ENCODE results near the gene TNRC6C. TPM values are rescaled to one million over a fixed set of nuclear protein-coding genes. Genes with fewer than 3 reads are reported as not detected.
A peak's percentile ranks its signal among the peaks of the same experiment; 100 is the strongest.

Gene TNRC6C
- total and polyA plus RNA-seq, 2 donors: 11.8 to 12.0 TPM

DNA sequence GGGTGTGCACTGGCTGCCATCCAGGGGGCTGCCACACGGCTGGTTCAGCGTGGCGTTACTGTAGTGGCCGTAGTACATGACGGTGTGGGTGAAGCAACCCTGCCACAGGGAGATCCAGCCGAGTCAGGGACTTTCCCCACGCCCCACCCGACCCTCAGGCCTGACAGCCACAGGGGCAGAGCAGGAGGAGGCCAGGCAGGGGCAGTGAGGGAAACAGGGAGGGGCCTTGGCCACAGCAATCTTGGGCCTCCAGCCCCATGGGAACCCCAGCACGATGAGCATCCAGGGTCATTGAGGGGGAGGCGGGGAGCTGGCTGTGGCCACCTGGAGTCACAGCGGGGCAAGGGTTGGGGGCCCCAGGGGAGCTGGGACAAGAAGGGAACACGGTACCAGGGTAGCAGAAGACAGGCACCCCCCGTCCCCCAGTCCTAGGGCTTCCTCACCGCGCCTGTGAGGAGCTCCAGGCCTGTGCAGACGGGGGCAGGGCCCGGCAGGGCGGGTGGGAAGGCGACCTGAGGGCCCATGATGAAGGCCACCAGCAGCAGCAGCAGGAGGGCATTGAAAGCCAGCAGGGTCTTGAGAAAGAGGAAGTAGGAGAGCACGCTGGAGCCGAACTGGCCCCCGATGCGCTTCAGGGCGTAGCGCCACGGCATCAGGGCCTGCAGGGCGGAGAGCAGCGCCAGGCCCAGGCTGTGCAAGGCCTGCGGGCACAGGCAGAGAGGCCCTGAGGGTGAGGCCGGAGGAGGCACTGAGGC, 165.8 kb downstream of the TNRC6C start:
- Histone ChIP-seq H3K4me1 (ENCODE audit: control insufficient read depth in 2 of 2, insufficient read depth in 2 of 2, low read length in 2 of 2) (peaks cover 57 to 83% of the 10 kb centered on the region in 2 donors), H3K27me3 (ENCODE audit: control insufficient read depth in 2 of 2, insufficient read depth in 1 of 2, low read length in 1 of 2) (peaks cover 0 to 3% of the 10 kb centered on the region in 2 donors), H3K4me3 (ENCODE audit: low read length in 2 of 2) (no peak overlapping the region), H3K36me3 (ENCODE audit: control insufficient read depth in 2 of 2, insufficient read depth in 2 of 2, low read length in 1 of 2) (peaks cover 57 to 70% of the 10 kb centered on the region in 2 donors), H3K27ac (ENCODE audit: low read depth in 1 of 2, low read length in 1 of 2) (peak overlapping the region in 1 of 2 donors; percentile 68), H3K9me3 (ENCODE audit: control insufficient read depth in 2 of 2, insufficient read depth in 1 of 2, low read length in 1 of 2) (peaks cover 1 to 5% of the 10 kb centered on the region in 2 donors)
- WGBS: 72% methylated on average over 30 of the region's 30 CpGs
- DNase-seq (ENCODE audit: low read depth in 6 of 9, low spot score in 9 of 9): no peak

DNA sequence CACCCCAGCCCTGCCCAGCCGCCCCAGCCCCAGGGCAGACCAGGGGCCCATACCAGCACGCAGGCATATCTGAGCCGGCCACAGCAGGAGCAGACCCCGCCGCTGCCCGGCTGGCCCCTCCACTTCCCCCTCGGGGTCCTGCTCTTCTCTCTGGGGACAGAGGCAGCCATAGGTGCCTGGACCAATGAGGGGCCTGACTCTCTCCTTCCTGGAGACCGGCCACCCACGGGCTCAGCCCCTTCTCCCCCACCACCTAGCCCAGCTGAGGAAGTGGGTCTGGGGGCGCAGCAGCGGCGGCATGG, 166.3 kb downstream of the TNRC6C start:
- no peak for DNase-seq (ENCODE audit: low read depth in 6 of 9, low spot score in 9 of 9)
- peaks cover 0 to 3% of the 10 kb centered on the region in 2 donors for H3K27me3 ChIP-seq (ENCODE audit: control insufficient read depth in 2 of 2, insufficient read depth in 1 of 2, low read length in 1 of 2)
- WGBS: 68% methylated on average over 12 of the region's 12 CpGs
- peak overlapping the region in 1 of 2 donors; percentile 13 for H3K4me3 ChIP-seq (ENCODE audit: low read length in 2 of 2)
- H3K27ac ChIP-seq (ENCODE audit: low read depth in 1 of 2, low read length in 1 of 2): peak overlapping the region; percentile 22 to 68
- peaks cover 1 to 5% of the 10 kb centered on the region in 2 donors for H3K9me3 ChIP-seq (ENCODE audit: control insufficient read depth in 2 of 2, insufficient read depth in 1 of 2, low read length in 1 of 2)
- peaks cover 54 to 66% of the 10 kb centered on the region in 2 donors for H3K36me3 ChIP-seq (ENCODE audit: control insufficient read depth in 2 of 2, insufficient read depth in 2 of 2, low read length in 1 of 2)
- H3K4me1 ChIP-seq (ENCODE audit: control insufficient read depth in 2 of 2, insufficient read depth in 2 of 2, low read length in 2 of 2): peaks cover 63 to 88% of the 10 kb centered on the region in 2 donors

DNA sequence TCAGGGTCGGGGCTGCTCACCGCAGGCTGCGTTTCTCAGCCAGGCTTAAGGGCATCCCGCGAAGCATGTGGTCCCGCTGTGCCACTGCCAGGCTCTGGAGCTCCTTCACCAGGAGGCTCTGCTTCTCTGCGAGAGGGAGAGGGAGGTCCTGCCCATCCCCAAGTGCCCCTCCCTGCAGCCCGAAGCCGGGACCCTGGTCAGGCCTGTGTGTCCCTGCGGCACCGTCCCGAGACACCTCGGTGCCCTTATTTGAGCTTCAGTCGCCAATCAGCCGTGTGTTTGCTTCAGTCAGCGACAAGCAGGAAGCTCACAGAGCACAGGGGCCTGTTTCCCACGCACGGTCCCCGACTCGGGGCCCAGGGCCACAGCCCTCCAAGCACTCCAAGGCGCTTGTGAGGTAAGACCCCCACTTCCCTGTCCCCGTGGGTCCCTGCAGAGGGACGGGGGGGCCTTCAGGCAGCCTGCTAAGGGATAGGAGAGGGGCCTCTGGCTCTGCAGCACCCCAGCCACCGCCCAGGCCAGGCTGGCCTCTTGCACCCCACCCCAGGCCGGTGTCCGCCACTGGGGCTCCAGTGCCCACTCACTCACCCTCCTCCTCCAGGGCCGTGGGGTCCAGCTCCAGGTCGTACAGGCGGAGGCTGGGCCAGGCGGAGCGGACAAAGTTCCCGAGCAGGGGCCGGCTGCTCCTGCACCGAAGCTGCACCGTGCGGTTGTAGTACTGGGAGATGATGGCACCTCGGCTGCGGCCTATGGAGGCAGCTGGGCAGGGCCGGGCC, 166.8 kb downstream of the TNRC6C start:
- peak overlapping the region; percentile 22 to 68 for H3K27ac ChIP-seq (ENCODE audit: low read depth in 1 of 2, low read length in 1 of 2)

DNA sequence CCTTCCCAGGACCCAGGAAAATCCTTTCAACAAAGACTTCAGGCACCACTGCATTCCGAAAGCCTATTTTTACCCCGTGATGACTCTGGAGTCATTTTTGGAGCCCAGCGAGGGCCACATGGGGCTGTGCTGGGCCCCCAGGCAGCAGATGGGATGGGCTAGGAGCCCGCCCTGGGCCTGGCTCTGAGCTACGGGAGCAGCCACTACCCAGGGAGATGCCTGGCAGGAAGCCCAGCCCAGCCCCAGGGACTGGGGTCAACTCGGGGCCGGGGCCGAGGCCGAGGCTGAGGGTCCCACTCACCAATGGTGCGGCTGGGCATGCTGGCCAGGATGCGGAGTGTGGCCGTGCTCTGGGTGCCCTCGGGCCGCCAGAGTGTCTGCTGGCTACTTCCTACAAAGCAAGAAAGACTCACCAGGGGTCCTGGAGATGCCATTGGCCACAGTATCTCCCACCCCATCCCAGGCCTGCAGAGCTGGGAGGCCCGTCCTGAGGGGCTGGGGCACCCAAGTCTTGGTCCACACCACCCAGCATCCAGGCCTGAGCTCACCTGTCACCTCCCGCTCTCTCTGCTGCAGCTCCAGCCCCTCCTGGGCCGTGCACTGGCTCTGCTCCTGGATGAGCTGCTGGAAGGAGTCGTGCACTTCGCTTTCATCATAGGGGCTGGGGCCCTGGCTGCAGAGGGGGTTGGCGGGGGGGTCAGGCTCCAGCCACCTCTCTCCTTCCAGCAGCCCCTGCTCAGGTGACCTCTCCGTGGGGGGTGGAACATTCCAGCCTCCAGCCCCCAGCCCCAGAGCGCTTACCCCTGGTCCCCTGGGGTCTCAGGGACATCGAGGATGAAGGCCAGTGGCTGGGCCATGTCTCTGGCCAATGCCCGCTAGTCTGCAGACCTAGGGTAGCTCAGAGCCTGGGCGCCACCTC, 167.7 kb downstream of the TNRC6C start:
- H3K4me1 ChIP-seq (ENCODE audit: control insufficient read depth in 2 of 2, insufficient read depth in 2 of 2, low read length in 2 of 2): peaks cover 62 to 92% of the 10 kb centered on the region in 2 donors
- H3K27ac ChIP-seq (ENCODE audit: low read depth in 1 of 2, low read length in 1 of 2): peak overlapping the region; percentile 26 to 43
- H3K9me3 ChIP-seq (ENCODE audit: control insufficient read depth in 2 of 2, insufficient read depth in 1 of 2, low read length in 1 of 2): peaks cover 1 to 12% of the 10 kb centered on the region in 2 donors
- H3K27me3 ChIP-seq (ENCODE audit: control insufficient read depth in 2 of 2, insufficient read depth in 1 of 2, low read length in 1 of 2): peaks cover 0 to 3% of the 10 kb centered on the region in 2 donors
- peaks cover 45 to 53% of the 10 kb centered on the region in 2 donors for H3K36me3 ChIP-seq (ENCODE audit: control insufficient read depth in 2 of 2, insufficient read depth in 2 of 2, low read length in 1 of 2)
- DNase-seq (ENCODE audit: low read depth in 6 of 9, low spot score in 9 of 9): no peak
- WGBS: 91% methylated on average over 25 of the region's 25 CpGs
- peak overlapping the region in 1 of 2 donors; percentile 97 for H3K4me3 ChIP-seq (ENCODE audit: low read length in 2 of 2)

More for the DNA sequence above, 166.8 kb downstream of the TNRC6C start:
- 65% methylated on average over 39 of the region's 39 CpGs for WGBS
- H3K9me3 ChIP-seq (ENCODE audit: control insufficient read depth in 2 of 2, insufficient read depth in 1 of 2, low read length in 1 of 2): peaks cover 1 to 7% of the 10 kb centered on the region in 2 donors
- H3K4me1 ChIP-seq (ENCODE audit: control insufficient read depth in 2 of 2, insufficient read depth in 2 of 2, low read length in 2 of 2): peaks cover 68 to 92% of the 10 kb centered on the region in 2 donors
- DNase-seq (ENCODE audit: low read depth in 6 of 9, low spot score in 9 of 9): peak in 2 of 9 donors; percentile 46 to 54
- H3K27me3 ChIP-seq (ENCODE audit: control insufficient read depth in 2 of 2, insufficient read depth in 1 of 2, low read length in 1 of 2): peaks cover 0 to 3% of the 10 kb centered on the region in 2 donors
- peak overlapping the region; percentile 2 to 13 for H3K4me3 ChIP-seq (ENCODE audit: low read length in 2 of 2)
- peaks cover 51 to 60% of the 10 kb centered on the region in 2 donors for H3K36me3 ChIP-seq (ENCODE audit: control insufficient read depth in 2 of 2, insufficient read depth in 2 of 2, low read length in 1 of 2)

DNA sequence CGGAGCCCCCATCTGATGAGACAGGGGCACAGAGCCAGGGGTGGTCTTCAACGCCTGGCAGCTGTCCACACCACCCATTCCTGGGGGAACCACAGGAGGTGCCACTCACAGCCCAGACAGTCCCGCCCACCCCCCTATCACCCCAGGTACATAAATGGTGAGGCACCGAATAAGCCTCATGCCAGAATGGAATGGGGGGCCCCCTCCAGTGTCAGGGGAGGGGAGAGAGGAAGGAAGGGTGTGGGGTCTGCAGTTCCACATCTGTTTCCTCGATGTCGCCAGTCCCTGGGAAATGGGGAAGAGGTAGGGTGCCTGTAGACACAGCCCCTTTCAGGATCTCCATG, 168.4 kb downstream of the TNRC6C start:
- Histone ChIP-seq H3K27ac (ENCODE audit: low read depth in 1 of 2, low read length in 1 of 2) (peak overlapping the region; percentile 86 to 99), H3K4me3 (ENCODE audit: low read length in 2 of 2) (peak overlapping the region; percentile 93 to 97), H3K36me3 (ENCODE audit: control insufficient read depth in 2 of 2, insufficient read depth in 2 of 2, low read length in 1 of 2) (peaks cover 44 to 49% of the 10 kb centered on the region in 2 donors), H3K27me3 (ENCODE audit: control insufficient read depth in 2 of 2, insufficient read depth in 1 of 2, low read length in 1 of 2) (peaks cover 0 to 3% of the 10 kb centered on the region in 2 donors), H3K9me3 (ENCODE audit: control insufficient read depth in 2 of 2, insufficient read depth in 1 of 2, low read length in 1 of 2) (peaks cover 1 to 14% of the 10 kb centered on the region in 2 donors), H3K4me1 (ENCODE audit: control insufficient read depth in 2 of 2, insufficient read depth in 2 of 2, low read length in 2 of 2) (peaks cover 56 to 89% of the 10 kb centered on the region in 2 donors)
- no peak for DNase-seq (ENCODE audit: low read depth in 6 of 9, low spot score in 9 of 9)
- WGBS: 53% methylated on average over 6 of the region's 6 CpGs

DNA sequence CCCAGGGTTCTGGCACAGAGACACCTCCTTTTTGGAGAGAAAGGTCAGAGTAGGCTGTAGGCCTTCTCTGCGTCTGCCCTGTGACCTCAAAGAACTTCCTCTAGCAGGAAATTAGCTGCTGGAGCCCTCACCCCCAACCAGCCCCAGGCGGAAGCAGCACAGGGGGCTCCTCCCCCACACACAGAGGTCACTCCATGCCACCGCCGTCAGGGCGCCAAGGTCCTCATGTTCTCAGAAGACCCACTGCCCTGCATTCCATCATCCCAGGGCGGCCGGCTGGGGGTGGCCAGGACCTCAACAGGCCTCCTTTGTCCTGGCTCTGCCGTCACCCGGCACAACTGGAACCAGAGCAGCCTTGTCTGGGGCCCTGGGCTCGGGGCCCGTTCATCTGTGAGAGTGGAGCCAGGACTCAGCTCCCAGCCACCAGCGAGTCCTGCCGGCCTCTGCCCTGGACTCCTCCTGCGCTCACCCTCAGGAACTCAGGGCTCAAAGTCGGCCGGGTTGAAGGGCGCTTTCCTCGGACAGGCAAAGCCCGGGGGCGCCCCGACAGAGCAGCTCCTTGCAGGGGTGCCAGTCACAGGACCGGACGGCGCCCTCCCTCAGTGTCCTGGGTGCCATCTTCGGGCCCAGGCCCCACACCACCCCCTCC, 168.9 kb downstream of the TNRC6C start:
- peaks cover 1 to 14% of the 10 kb centered on the region in 2 donors for H3K9me3 ChIP-seq (ENCODE audit: control insufficient read depth in 2 of 2, insufficient read depth in 1 of 2, low read length in 1 of 2)
- peaks cover 52 to 87% of the 10 kb centered on the region in 2 donors for H3K4me1 ChIP-seq (ENCODE audit: control insufficient read depth in 2 of 2, insufficient read depth in 2 of 2, low read length in 2 of 2)
- 9% methylated on average over 25 of the region's 25 CpGs for WGBS
- peaks cover 40 to 45% of the 10 kb centered on the region in 2 donors for H3K36me3 ChIP-seq (ENCODE audit: control insufficient read depth in 2 of 2, insufficient read depth in 2 of 2, low read length in 1 of 2)
- H3K4me3 ChIP-seq (ENCODE audit: low read length in 2 of 2): peak overlapping the region; percentile 93 to 97
- peak overlapping the region; percentile 86 to 99 for H3K27ac ChIP-seq (ENCODE audit: low read depth in 1 of 2, low read length in 1 of 2)
- DNase-seq (ENCODE audit: low read depth in 6 of 9, low spot score in 9 of 9): peak in 2 of 9 donors; percentile 56 to 74
- peaks cover 0 to 3% of the 10 kb centered on the region in 2 donors for H3K27me3 ChIP-seq (ENCODE audit: control insufficient read depth in 2 of 2, insufficient read depth in 1 of 2, low read length in 1 of 2)

DNA sequence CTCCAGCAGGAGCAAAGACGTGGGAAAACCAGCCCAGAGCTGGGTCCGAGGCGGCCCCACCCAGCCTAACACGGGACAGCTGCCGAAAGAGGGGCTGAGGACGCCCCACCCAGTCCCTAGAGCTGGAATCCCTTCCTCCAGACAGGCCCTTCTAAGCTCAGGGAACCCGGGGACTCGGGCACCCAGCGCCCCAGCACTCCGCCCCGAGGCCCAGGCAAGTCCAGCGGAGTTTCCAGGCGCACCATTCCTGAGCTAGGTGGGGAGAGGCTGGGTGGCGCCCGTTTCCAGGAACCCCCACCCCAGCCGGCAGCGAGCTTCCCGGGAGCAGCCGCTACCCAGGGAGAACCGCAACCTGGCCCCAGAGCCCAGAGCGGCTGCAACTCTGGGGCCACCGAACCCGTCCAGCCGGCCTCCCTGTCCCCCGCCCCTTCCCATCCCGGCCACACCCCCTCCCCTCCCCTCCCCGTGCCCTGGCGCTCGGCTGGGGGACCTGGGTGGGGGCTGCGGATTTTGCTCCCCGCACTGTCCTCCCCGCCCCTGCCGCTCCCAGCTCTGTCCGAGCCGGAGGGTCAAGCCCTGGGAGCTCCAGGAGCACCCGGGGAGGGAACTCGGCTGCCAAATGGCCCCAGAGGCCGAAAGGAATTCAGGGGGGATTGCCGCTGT, 169.5 kb downstream of the TNRC6C start:
- under 1% methylated on average over 39 of the region's 39 CpGs for WGBS
- no peak for DNase-seq (ENCODE audit: low read depth in 6 of 9, low spot score in 9 of 9)
- peak overlapping the region; percentile 93 to 97 for H3K4me3 ChIP-seq (ENCODE audit: low read length in 2 of 2)
- H3K9me3 ChIP-seq (ENCODE audit: control insufficient read depth in 2 of 2, insufficient read depth in 1 of 2, low read length in 1 of 2): peaks cover 1 to 14% of the 10 kb centered on the region in 2 donors
- H3K4me1 ChIP-seq (ENCODE audit: control insufficient read depth in 2 of 2, insufficient read depth in 2 of 2, low read length in 2 of 2): peaks cover 54 to 87% of the 10 kb centered on the region in 2 donors
- peaks cover 0 to 3% of the 10 kb centered on the region in 2 donors for H3K27me3 ChIP-seq (ENCODE audit: control insufficient read depth in 2 of 2, insufficient read depth in 1 of 2, low read length in 1 of 2)
- peaks cover 39 to 45% of the 10 kb centered on the region in 2 donors for H3K36me3 ChIP-seq (ENCODE audit: control insufficient read depth in 2 of 2, insufficient read depth in 2 of 2, low read length in 1 of 2)
- H3K27ac ChIP-seq (ENCODE audit: low read depth in 1 of 2, low read length in 1 of 2): peak overlapping the region; percentile 86 to 99

All from thymus (tissue), 11 donors.